Measurements from ENCODE around the gene CREB1. TPM values are rescaled to one million over a fixed set of nuclear protein-coding genes. Genes with fewer than 3 reads are reported as not detected.

CREB1 gene
- total RNA-seq, 1 experiment from 2014 or later: 43.5 TPM

DNA sequence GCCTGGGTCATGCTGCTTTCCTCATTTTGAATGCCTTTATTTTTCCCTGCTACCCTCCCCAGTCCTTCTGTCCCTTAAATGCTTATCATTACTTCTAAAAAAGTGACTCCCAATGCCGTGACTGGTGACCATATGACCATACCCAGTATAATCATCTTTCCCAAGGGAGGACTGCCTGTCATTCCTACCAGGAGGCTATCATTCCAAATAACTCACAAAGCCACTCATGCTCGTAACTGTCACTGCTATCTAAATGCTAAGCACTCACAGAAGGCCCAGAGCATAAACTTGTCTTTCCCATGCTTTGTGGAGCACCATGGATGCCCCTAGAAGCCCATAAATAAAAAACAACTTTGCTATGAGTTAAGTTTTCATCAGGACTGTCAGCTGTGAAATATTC, 38.7 kb upstream of the CREB1 start:
- no peaks in the 10 kb centered on the region for H3F3A ChIP-seq (ENCODE audit: low read length, unreplicated experiment)
- TF ChIP-seq, protein P1, sequence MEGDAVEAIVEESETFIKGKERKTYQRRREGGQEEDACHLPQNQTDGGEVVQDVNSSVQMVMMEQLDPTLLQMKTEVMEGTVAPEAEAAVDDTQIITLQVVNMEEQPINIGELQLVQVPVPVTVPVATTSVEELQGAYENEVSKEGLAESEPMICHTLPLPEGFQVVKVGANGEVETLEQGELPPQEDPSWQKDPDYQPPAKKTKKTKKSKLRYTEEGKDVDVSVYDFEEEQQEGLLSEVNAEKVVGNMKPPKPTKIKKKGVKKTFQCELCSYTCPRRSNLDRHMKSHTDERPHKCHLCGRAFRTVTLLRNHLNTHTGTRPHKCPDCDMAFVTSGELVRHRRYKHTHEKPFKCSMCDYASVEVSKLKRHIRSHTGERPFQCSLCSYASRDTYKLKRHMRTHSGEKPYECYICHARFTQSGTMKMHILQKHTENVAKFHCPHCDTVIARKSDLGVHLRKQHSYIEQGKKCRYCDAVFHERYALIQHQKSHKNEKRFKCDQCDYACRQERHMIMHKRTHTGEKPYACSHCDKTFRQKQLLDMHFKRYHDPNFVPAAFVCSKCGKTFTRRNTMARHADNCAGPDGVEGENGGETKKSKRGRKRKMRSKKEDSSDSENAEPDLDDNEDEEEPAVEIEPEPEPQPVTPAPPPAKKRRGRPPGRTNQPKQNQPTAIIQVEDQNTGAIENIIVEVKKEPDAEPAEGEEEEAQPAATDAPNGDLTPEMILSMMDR (conservative IDR thresholded peaks at IDR 0.05; ENCODE audit: low read depth, low read length): no peak
- no peak for TF ChIP-seq EZH2 (IDR thresholded peaks at IDR 0.05; ENCODE audit: low read length, unreplicated experiment)
- no peak for TF ChIP-seq EZH2phosphoT487 (IDR thresholded peaks at IDR 0.05; ENCODE audit: borderline replicate concordance, low read length)
- peaks cover 14% of the 10 kb centered on the region for H3K4me1 ChIP-seq (ENCODE audit: insufficient read depth, low read length)
- POLR2A ChIA-PET (ENCODE audit: unreplicated experiment): no interaction called here
- H3K36me3 ChIP-seq (ENCODE audit: low read depth, low read length): no peaks in the 10 kb centered on the region
- H3K79me2 ChIP-seq (ENCODE audit: low read length): no peaks in the 10 kb centered on the region
- H3K9me3 ChIP-seq (ENCODE audit: low read length): no peaks in the 10 kb centered on the region
- intact Hi-C loops (cut with micrococcal nuclease): no loop called here
- DNase-seq (no peak), ATAC-seq (no peak)
- CTCF ChIA-PET: no interaction called here
- no peak overlapping the region for H3K4me2 ChIP-seq (ENCODE audit: low read length)
- no peak overlapping the region for H3K4me3 ChIP-seq (ENCODE audit: low read length)
- no peaks in the 10 kb centered on the region for H3K27me3 ChIP-seq (ENCODE audit: low read length)
- BruUV-seq (replicated peaks): no TSS peak
- H3K27ac ChIP-seq (ENCODE audit: low read length): no peak overlapping the region
- H2AFZ ChIP-seq (ENCODE audit: low read length): no peak overlapping the region
- no peak overlapping the region for H3K9ac ChIP-seq (ENCODE audit: low read length)
- no peaks in the 10 kb centered on the region for H3K9me2 ChIP-seq (replicated peaks; ENCODE audit: low read length)
- no peaks in the 10 kb centered on the region for H4K20me1 ChIP-seq (ENCODE audit: low read length)

- H3K4me3 ChIP-seq (ENCODE audit: low read length): no peak overlapping the region
Measured at GRCh38 chr2:207491956-207492355, 37.8 kb upstream of the CREB1 start.

DNA sequence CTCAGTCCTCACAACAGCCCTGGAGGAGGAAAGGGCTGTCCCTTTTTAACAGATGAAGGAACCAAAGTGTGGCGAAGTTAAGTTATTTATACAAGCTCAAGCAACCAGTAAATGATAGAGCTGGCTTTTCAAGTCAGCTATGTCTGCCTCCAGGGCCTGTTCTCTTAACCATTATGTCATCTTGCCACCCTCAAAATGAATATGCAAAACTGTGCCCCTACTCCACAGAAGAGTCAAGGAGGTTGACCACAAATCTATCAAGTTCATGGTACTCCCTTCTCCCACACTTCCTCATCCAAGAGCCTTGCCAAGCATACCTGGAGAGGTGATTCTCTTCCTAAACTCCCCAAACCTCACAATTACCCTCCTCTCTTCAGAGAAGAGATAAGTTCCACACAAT, 37.3 kb upstream of the CREB1 start:
- no peaks in the 10 kb centered on the region for H3K27me3 ChIP-seq (ENCODE audit: low read length)
- H3K4me1 ChIP-seq (ENCODE audit: insufficient read depth, low read length): peaks cover 14% of the 10 kb centered on the region
- H3K9me3 ChIP-seq (ENCODE audit: low read length): no peaks in the 10 kb centered on the region
- no peak overlapping the region for H3K4me2 ChIP-seq (ENCODE audit: low read length)
- no peaks in the 10 kb centered on the region for H3K79me2 ChIP-seq (ENCODE audit: low read length)
- H3K27ac ChIP-seq (ENCODE audit: low read length): no peak overlapping the region
- no peak for DNase-seq
- ChIA-PET CTCF (no interaction called here), POLR2A (ENCODE audit: unreplicated experiment) (no interaction called here)
- no peaks in the 10 kb centered on the region for H3F3A ChIP-seq (ENCODE audit: low read length, unreplicated experiment)
- TF ChIP-seq EZH2 (IDR thresholded peaks at IDR 0.05; ENCODE audit: low read length, unreplicated experiment): no peak
- TF ChIP-seq, protein P1 (conservative IDR thresholded peaks at IDR 0.05; ENCODE audit: low read depth, low read length): no peak
- TF ChIP-seq EZH2phosphoT487 (IDR thresholded peaks at IDR 0.05; ENCODE audit: borderline replicate concordance, low read length): no peak
- H4K20me1 ChIP-seq (ENCODE audit: low read length): no peaks in the 10 kb centered on the region
- H3K9ac ChIP-seq (ENCODE audit: low read length): no peak overlapping the region
- no peaks in the 10 kb centered on the region for H3K9me2 ChIP-seq (replicated peaks; ENCODE audit: low read length)
- ATAC-seq: no peak
- H3K36me3 ChIP-seq (ENCODE audit: low read depth, low read length): no peaks in the 10 kb centered on the region
- no peak overlapping the region for H3K4me3 ChIP-seq (ENCODE audit: low read length)
- intact Hi-C loops (cut with micrococcal nuclease): no loop called here
- BruUV-seq (replicated peaks): no TSS peak
- H2AFZ ChIP-seq (ENCODE audit: low read length): no peak overlapping the region

More at GRCh38 chr2:207491956-207492355, 37.8 kb upstream of the CREB1 start:
- Histone ChIP-seq H3K79me2 (ENCODE audit: low read length) (no peaks in the 10 kb centered on the region), H2AFZ (ENCODE audit: low read length) (no peak overlapping the region), H3K9me3 (ENCODE audit: low read length) (no peaks in the 10 kb centered on the region), H4K20me1 (ENCODE audit: low read length) (no peaks in the 10 kb centered on the region), H3F3A (ENCODE audit: low read length, unreplicated experiment) (no peaks in the 10 kb centered on the region), H3K27ac (ENCODE audit: low read length) (no peak overlapping the region), H3K36me3 (ENCODE audit: low read depth, low read length) (no peaks in the 10 kb centered on the region), H3K4me2 (ENCODE audit: low read length) (no peak overlapping the region), H3K27me3 (ENCODE audit: low read length) (no peaks in the 10 kb centered on the region), H3K4me1 (ENCODE audit: insufficient read depth, low read length) (peaks cover 14% of the 10 kb centered on the region), H3K9ac (ENCODE audit: low read length) (no peak overlapping the region), H3K9me2 (replicated peaks; ENCODE audit: low read length) (no peaks in the 10 kb centered on the region)
- ChIA-PET POLR2A (ENCODE audit: unreplicated experiment) (interaction anchor here (0.6 kb wide), 1 partner anchor 138 kb away, joined by 3 read pairs; no protein-coding TSS in a partner anchor), CTCF (no interaction called here)
- intact Hi-C loops (cut with micrococcal nuclease): no loop called here
- ATAC-seq (no peak), DNase-seq (no peak)
- TF ChIP-seq, protein P1 (conservative IDR thresholded peaks at IDR 0.05; ENCODE audit: low read depth, low read length): no peak
- TF ChIP-seq EZH2 (IDR thresholded peaks at IDR 0.05; ENCODE audit: low read length, unreplicated experiment) (no peak), EZH2phosphoT487 (IDR thresholded peaks at IDR 0.05; ENCODE audit: borderline replicate concordance, low read length) (no peak)
- BruUV-seq (replicated peaks): no TSS peak

Measured in PC-3 (cell line).